ENCODE data around the gene MDM2.

DNA sequence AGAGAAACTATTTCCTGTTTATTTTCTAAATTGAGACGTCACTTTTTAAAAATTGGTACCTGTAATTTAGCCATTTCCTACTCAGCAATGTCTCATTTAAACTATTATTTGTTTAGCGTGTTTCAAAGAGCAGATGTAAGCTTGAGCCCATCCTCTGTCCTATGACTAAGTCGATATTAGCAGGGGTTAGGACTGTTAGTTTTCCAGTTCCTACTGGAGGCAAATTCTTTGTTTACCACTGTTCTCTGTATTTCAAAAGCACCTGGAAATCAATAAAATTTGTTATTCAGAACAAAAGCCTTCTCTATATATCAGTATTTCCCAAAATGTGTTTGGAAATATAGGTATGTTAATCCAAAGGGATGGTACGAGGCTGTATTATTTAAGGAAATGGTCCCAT lies 42.4 kb downstream of the MDM2 start:
- no peak for TF ChIP-seq EZH2 (IDR thresholded peaks at IDR 0.05; ENCODE audit: borderline replicate concordance, insufficient read depth, low read depth, low read length, poor library complexity, severe bottlenecking)
- TF ChIP-seq, protein P1, sequence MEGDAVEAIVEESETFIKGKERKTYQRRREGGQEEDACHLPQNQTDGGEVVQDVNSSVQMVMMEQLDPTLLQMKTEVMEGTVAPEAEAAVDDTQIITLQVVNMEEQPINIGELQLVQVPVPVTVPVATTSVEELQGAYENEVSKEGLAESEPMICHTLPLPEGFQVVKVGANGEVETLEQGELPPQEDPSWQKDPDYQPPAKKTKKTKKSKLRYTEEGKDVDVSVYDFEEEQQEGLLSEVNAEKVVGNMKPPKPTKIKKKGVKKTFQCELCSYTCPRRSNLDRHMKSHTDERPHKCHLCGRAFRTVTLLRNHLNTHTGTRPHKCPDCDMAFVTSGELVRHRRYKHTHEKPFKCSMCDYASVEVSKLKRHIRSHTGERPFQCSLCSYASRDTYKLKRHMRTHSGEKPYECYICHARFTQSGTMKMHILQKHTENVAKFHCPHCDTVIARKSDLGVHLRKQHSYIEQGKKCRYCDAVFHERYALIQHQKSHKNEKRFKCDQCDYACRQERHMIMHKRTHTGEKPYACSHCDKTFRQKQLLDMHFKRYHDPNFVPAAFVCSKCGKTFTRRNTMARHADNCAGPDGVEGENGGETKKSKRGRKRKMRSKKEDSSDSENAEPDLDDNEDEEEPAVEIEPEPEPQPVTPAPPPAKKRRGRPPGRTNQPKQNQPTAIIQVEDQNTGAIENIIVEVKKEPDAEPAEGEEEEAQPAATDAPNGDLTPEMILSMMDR (IDR thresholded peaks at IDR 0.05), result no peak
